HG03521 (cell line): ENCODE results near the gene ERC2.

Source experiments
- ATAC-seq: cut with Tn5 transposase; IDR thresholded peaks from one replicate; pipeline ENCODE4 v1.9.1; 2021; ENCODE audit warnings: mild to moderate bottlenecking, moderate library complexity; ENCODE audit not compliant: unreplicated experiment

ERC2 gene

DNA sequence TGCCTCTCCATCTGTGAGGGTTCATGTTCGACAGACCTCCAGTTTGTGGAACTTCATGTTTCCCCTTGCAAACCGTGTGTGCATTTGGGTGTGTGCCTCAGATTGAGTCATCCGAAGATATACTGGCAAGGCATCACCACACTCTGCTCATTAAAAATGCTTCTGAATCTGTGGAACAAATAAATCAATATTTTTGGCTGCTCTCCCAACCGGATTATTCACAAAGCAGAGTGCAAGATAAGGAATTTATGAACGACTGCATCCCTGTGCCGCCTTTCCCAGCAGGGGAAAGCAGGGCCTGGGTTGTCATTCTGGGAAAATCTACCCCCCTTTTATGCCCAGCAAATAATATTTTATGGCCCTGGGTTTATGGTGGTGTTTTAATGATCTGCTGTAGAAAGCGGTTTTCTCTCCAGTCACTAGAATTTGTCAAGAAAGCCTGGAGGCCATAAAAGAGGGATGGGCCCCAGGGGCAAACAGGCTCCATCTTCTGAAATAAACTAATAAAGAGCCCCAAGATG is 976.9 kb downstream of the ERC2 start:
- ATAC-seq: no peak

DNA sequence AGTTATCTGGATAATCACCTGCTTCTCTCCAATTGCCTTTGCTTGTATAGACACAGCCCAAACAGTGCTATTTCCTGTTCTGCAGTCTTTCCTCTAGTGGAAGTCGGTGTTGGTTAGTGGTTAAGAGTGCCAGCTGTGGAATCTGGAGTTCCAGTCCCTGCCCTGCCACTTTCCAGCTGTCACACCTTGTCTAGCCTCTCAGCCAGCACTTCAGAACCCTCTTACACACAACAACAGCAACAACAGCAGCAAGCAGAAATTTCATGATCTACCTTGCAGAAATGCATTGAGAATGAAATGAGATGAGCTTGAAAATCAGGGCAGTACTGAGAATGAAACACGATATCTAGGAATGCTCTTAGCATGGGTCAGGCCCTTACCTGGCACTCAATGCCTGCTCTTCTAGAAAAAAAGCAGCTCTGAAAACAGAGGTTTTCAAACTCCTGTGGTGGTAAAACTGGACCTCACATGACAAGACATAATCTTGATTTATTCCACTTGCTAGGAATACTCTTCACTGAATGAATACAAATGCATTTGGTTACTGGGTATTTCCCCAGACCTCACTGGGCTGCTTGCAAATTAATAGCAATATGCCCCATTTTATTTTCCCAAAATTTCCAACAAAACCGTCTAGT is 977.9 kb downstream of the ERC2 start:
- no peak for ATAC-seq

DNA sequence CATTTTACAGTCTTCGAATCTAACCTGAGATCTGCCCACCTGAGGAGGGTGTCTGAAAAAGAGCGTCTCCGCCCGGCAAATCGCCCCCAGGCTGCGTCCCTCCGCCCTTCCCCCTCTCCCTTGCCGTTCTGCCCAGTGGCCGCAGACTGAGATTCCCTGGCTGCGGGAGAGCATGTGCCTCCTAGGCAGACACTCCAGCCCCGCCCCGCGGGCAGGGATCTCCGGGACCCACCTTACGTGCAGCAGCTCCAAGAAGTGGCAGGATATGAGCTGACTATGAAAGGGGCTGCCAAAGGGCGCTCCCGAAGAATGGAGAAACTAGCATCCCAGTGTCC is 978.5 kb downstream of the ERC2 start:
- no peak for ATAC-seq

DNA sequence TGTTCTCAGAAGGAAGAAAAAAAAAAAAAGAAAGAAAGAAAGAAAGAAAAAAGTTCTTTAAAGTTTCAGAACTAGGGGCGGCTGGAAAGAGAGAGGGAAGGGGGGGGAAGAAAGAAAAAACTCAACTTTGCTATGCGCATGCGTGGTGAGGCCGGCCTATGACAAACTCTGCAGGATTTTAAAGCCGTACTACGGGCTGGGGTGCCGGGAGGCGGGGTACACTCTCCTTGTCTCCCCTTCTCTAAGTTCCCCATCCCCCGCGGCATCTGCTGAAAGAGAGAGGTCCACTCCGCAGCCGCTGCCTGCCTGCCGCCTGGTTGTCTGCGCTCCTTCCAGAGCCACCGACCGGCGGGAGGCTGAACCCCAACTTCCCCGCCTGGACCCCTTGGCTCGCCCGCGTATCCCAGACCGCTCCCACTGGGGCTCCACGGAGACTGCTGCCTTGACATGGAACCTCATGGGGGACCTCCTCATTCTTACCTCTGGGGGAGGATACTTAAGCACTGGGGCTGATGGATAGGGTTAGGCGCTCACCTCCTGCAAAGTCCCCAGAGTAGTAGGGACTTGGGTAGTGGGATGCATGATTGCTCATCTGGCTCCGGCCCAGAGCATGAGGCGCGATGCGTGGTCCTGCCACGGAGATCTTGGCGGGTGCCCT is 979.7 kb downstream of the ERC2 start:
- ATAC-seq: no peak

DNA sequence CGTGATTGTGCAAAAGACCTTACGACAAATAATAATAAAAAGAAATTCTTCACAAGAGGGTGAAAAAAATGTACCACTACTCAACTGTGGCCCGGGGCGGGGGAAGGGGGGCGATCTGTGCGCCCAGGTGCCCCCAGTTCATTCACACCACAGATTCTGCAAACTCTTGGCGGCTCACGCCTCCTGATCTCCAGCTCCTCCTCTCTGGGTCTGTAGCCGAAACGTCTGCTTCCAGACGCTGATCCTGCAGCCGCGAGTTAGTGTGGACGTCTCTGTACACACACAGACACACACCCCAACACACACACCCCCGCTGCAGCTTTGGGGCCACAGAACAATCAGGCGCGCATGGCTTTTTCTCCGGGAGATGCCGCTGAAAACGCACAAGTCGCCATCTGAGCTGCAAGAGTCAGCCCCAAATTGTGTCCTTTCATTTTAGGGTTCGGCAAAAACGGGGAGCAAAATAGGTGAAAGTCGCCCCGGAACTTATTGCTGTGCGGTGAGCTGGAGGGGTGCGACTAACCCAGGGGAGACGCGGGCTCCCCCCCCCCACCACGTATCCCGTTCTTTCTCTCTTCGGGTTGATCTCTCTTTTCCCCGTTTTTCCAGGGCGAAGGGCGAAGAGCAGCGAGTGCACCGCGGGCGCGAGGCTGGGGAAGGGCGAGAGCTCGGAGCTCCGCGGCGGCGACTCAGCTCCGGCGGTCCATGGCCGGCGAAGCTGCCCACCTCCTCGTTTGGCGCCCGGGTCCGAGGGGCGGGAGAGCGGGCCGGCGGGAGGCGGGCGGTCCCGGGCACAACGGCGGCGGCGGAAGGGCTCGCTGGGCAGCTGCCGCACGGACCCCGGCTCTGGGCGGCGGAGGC is 980.7 kb downstream of the ERC2 start:
- no peak for ATAC-seq

DNA sequence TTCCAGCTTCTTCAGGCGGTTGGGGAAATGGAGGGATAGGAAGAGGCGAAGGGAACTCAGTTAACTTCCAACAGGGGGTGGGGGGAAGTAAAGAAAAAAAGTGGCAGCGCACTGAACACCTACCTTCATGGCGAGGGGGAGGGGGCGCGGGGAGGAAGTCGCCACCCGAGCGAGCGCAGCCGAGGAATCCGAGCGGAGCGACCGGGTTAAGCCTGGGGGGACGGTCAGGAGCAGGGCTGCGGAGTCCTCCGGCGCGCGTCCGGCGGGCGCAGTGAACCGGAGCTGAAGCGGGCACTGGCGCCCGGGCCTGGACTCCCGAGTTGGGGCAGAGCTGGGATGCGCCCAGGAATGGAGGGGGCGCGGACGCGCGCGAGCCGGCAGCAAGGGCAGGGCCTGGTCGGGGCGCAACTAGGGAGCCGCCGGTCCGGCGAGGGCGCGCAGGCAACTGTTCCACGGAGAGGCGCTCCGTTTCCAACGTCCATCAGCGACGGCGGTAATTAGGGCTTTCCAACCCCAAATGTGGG is 981.3 kb downstream of the ERC2 start, which contains the start of gene WNT5A:
TSS of gene WNT5A (minus strand) at position 450 of the 524 bp plus-strand sequence. CDS start at position 129, 321 bp downstream.
- ATAC-seq: no peak

DNA sequence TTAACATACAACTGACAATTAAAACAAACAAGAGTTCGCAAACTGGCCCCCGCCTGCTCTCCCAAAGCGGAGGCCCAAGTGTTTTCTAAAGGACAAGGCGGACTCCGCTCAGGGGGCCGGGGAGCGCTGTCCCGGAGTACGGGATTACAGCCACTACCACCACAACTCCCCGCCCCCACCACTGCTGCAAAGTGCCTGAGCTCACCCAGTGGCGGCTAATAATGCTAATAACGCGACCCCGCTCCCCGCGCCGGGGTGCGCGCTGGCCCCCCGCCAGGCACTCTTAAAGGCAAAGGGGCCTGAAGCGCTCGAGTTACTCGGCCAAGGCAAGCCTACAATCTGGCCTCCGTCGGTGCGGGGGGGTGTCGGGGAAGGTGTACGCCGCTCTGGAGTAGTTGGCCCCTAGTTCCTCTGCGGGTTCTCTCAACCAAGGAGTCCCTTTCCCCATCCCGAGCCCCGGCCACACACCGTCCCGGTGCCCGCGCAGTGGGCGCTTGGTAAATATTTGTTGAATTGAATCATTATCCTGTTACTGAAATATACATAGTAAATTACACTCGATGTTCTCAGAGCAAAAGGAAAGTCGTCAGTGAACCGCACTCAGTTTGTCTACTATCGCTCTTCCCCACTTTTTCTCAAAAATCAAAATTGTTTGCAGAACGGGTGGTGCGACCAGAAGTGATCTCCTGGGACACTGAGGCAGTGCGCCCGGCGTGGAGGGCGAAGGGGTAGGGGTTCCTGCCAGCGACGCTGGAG is 982.0 kb downstream of the ERC2 start:
- no peak for ATAC-seq

DNA sequence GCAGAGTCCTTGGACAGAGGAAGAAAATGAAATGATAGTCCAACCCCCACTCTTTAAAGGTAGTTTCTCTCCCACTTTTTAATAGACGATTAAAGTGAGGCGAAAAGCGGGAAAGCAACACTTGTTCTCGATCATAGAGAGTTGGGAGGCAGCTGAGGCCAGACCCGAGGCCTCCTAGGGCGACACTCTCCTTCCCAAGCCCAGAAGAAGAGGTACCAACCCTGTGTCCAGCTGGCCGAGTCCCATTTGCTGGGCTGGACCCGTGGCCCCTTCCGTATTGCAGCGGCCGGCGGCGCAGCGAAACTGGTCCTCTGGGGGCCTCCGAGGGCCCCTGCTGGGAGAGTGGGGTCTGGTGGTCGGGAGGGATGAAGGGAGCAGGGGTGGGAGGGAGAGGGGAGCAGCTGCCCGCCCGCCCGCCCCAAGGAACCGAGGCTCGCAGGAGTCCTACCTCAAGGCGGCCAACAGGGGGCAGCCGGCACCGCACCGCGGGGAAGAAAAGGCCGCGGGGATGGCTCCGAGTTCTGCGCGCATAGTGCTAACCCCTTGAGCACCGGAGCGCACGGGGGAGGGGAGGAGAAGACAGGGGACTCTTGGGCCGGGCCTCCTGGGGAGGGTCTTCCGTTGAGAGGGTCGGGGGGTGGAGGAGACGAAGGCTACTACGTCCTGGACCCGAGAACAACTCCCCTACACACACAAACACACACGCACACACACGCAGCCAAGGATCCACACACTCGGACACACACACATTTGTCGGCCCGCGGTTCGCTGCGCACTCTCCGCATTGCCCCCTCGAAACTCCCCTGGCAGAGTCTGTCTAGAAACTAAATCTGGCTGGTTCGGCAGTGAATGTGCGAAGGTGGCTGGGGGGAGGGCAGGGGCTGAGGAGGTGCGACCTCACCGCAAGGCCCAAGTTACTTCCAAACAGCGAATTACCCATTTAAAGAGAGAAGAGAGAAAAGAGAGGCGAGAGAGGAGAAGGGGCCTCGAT is 983.2 kb downstream of the ERC2 start:
- ATAC-seq: peak; percentile 69

DNA sequence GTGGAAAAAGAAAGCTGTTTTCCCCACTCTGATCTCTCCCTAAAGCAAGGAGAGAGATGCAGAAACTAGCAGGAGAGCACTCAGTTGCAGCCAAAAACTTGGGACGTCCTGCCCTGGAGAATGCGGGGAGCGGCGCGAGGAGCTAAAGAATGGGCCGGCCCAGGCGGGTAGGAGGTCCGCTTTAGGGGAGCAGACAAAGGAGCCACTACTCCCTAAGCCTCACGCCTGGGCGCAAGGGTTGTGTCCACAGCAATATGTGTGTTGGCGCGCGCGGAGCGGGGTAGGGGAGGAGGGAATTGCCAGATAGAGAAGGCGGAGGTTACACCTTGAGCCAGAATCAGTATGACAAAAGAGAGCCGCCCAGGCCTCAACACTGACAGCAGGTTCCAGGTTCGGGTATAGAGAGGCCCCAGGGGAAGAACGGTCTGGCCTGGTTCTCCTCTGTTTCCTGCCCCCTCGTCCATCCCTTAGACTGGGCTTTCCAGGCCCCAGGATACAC is 984.0 kb downstream of the ERC2 start:
- no peak for ATAC-seq

DNA sequence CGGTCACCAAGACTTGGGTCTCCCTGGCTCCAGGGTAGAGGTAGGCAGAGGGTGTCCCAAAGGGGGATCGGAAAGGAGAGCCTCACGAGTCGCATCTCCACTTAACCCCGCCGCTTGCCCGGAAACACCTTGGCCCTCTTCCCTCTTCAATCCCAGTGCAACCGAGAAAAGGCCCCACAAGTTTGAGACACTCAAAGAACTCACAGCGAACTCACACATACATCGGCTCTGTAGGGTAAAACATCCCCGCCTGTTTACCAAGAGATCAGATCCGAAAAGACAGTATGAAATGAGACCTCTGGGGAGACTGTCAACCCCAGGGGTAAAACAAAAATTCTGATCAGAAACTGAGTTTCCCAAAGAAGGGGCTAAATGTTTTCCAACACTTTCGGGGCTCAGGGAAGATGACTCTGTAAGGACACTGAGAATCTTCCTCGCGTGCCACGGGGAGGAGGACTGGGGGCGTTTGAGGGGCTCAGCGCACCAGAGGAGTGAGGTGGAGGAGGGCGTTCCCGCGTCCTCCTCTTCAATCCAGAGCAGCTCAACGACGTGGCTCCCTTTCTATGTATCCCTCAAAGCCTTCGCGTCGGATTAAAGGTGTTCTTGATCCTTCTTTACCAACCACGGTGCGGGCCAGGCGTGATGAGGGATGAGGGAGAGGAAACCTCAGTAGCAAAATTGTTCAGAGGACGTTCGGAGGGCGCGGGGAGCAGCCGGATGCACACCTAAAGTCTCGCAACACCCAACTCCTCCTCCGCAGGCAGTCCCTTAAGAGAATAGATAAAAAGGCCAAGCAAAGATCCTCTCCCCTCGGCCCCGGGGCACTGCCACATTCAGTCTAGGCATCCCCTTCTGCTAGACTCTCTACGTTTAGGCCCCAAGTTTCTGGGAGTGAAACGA is 984.8 kb downstream of the ERC2 start:
- ATAC-seq: no peak

DNA sequence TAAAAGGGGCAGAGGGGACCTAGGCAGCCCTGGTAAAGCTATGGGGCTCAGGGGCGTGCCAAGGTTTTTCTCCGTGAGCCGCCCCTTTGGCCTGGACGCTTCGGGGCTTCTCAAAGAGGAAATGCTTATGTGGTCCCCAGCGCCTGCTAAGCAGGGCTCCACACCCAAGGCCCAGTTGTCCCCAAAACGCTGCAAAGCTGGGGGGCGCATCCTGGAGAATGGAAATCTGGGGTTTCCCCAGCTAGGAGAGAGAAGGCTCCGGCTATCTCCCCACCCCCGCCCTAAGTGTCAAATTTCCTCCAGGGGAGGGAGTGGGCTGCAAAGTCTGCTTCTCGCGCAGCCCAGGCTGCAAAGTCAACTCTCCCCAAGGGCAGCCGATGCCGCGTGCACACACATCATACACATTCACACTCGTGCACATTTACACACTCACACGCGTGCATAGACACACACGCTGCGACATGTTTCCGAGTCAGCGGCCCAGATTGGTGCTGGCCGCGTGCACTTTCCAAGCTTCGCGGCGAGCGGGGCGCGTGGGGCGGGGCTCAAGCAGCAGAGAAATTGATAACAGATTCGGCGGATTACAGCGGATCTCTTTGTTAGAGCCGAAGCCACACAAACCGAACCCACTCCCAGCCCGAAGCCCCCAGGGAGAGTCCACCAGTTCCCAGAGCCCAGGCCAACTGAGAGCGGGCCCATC is 985.6 kb downstream of the ERC2 start:
- ATAC-seq: no peak

DNA sequence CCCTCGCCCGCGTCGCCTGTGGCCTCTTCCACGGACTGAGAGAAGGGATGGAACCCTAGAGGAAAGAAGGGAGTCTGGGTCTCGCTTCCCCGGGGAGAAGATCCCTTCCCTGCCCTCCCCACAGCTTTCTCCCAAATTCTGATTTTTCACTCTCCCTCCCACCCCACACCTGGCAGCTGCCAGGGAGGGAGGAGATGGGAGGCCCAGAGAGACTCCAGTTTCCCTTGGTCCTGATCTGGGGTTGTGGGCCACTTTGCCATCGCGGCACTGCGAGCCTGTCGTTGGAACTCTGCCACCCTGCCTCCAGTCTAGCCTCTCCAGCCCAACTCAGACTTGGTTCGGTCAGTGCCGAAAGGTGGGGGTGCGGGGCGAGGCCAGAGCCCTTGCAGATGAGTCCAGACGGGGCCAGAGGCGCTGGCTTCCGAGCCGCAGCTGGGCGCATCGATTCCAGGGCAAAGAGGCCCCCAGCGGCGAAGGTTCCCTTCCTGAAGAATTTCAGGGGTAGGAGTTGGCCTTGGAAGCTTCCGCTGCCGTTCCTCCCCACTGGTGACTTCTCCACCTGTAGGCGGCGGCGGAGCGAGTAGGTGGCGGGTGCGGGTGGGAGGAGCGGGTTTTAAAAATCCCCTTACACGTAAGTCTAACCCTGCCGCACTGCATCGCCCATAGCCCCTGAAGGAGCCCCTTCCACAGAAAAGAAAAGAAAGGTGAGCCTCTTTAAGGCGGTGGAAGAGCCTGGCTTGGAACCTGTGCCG is 986.3 kb downstream of the ERC2 start:
- no peak for ATAC-seq

DNA sequence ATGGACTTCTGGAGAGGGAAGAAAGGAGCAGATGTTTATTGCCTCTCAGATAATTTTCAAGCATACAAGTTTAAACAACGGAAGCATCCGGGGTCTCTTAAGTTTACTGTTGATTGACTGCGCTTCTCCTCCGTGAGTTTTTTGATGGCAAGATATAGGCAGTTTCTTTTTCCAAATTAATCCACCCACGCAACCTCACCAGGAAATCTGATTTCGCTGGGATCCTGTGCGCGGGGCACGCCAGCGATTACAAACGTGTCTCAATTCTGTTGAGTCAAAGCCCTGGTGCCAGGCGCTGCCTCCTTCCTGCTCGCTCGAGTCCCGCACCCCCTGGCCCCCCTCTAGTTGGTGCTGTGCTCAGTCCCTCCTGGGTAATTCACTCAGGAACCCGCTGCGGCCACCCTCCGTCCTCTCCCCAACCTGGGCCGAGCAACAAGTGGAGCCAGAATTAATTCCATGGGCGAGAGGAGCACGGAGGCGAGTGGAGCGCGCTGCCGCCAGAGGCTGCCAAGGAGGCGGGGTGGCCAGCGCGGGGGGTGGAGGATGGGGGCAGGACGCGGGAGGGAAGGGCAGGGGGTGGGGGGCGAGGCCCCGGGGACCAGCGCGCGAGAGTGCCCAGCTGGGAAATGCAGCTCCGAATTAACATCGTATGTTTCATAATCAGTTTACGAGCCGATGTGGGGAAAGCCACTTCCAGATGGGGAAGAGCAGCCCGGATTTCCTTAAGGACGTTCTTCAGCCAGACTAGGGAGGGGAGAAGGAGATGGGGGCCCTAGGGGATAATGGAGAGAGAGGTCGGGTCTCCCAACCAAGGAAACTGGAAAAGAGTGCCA is 987.1 kb downstream of the ERC2 start:
- ATAC-seq: no peak

DNA sequence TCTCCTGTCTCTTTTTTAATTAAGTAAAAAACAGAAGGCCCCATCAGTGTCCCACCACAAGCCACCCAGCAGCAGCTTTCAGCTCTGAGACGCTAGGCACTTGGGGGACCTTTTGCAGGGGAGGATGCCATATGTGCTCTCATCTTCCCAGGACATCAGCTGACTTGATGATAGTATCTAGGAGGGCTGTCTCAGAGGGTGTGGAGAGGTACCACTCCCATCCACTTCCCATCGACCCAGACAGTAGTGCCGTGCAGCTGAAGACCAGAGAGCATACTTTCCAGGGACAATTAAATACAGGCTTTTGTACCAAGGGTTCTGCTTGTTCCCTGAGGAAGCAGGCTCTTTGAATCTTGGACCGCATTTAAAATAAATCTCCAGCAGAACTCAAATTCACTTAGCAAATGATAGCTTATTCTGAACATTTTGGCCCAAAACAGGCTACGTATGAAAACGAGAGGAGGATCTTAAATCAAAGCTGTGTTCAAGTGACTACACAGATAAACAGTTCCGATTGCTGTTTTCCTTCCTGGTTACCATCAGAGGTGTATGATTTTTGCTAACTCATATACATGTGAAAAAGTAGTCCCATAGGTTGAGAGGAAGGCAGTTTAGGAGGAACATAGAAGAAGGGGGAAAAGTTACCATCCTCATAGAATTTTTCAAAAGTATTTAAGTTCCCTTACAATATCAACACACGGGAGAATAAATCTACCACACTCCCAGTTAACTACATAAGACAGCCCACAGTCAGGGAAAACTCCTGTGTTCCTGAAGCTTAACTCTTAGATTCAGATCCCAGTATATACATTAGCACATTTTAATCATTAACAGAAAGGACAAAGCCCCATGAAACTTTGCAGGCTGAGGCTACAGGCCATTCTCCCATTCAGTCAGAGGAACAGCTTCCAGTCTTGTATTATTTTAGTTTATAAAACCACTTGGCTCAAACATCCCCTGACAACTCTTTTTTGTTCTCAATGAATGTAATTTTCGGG is 990.7 kb downstream of the ERC2 start:
- ATAC-seq: no peak

DNA sequence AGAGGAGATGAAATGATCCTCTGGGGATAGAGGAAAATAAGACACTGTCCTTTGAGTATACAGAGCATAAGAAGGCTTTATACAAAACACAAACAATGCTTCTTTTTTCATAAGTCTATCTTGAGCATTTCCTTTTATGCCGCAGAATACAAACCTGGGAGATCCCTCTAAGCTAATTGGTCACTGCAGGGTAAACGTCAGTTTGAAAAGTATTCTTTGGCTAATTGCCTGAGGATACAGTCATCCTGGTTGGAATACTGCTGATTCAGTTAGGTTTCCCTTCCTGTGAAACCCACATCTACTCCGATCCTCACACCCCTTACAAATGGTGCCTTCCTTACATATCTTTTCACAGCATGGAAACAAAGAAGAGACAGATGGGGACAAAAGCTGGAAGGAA is 991.8 kb downstream of the ERC2 start:
- no peak for ATAC-seq
